CD4-positive, CD25-positive, alpha-beta regulatory T cell (primary cell): ENCODE measurements around the gene OR4D6. TPM values are rescaled to one million over a fixed set of nuclear protein-coding genes. Genes with fewer than 3 reads are reported as not detected.

ENCODE experiments used
- ATAC-seq, 2 donors: fragments of 150-1000 bp; cut with Tn5 transposase; one replicate each; pipeline ENCODE4 v1.10.0; 2021; ENCODE audit warnings: low read depth in 2 of 2, moderate number of reproducible peaks in 2 of 2, moderate library complexity in 1 of 2
- DNase-seq, 3 donors: peaks; one replicate each; pipeline versions ENCODE4 v3.0.0 to v3.0.0-alpha.2; 2012 to 2022; ENCODE audit warnings: mixed read lengths in 1 of 3
- H3K27ac ChIP-seq: one replicate; pipeline ENCODE4 v1.7.0; 2013; ENCODE audit warnings: mild to moderate bottlenecking, low read length; ENCODE audit not compliant: insufficient read depth, poor library complexity, severe bottlenecking
- H3K27me3 ChIP-seq: one replicate; pipeline ENCODE4 v1.7.0; 2013; ENCODE audit warnings: low read length; ENCODE audit not compliant: control insufficient read depth, insufficient read depth
- H3K36me3 ChIP-seq: one replicate; pipeline ENCODE4 v1.7.0; 2013; ENCODE audit warnings: mild to moderate bottlenecking, low read length, moderate library complexity; ENCODE audit not compliant: control insufficient read depth, insufficient read depth
- H3K4me1 ChIP-seq: 2 replicates; pipeline ENCODE4 v1.7.0; 2013; ENCODE audit warnings: mild to moderate bottlenecking, low read length; ENCODE audit not compliant: insufficient read depth, control insufficient read depth, poor library complexity, severe bottlenecking
- H3K4me3 ChIP-seq: one replicate; pipeline ENCODE4 v1.7.0; 2013; ENCODE audit warnings: low read depth, mild to moderate bottlenecking, low read length, moderate library complexity
- H3K9me3 ChIP-seq, 2 experiments: 1 replicate in 1 of 2; 2 replicates in 1 of 2; pipeline ENCODE4 v1.7.0; 2013; ENCODE audit warnings: low read length in 2 of 2, mild to moderate bottlenecking in 1 of 2, moderate library complexity in 1 of 2; ENCODE audit not compliant: control insufficient read depth in 2 of 2
- H3K27ac Mint-ChIP-seq, 3 donors: one replicate each; pipeline ENCODE4 v1.8.0; 2020 to 2022; ENCODE audit warnings: mild to moderate bottlenecking in 3 of 3, mixed read lengths in 3 of 3, moderate library complexity in 2 of 3
- H3K27me3 Mint-ChIP-seq: one replicate; pipeline ENCODE4 v1.8.0; 2022; ENCODE audit warnings: mild to moderate bottlenecking, mixed read lengths
- H3K36me3 Mint-ChIP-seq: one replicate; pipeline ENCODE4 v1.8.0; 2020; ENCODE audit warnings: mixed read lengths
- H3K4me1 Mint-ChIP-seq, 4 donors: one replicate each; pipeline ENCODE4 v1.8.0; 2020 to 2022; ENCODE audit warnings: mixed read lengths in 4 of 4, mild to moderate bottlenecking in 1 of 4
- H3K4me3 Mint-ChIP-seq, 4 donors: one replicate each; pipeline ENCODE4 v1.8.0; 2020 to 2022; ENCODE audit warnings: mild to moderate bottlenecking in 4 of 4, mixed read lengths in 4 of 4, moderate library complexity in 3 of 4
- H3K9me3 Mint-ChIP-seq, 7 donors: one replicate each; pipeline ENCODE4 v1.8.0; 2020 to 2022; ENCODE audit warnings: mixed read lengths in 7 of 7, mild to moderate bottlenecking in 3 of 7, moderate library complexity in 2 of 7
- polyA plus RNA-seq, 4 donors: library from polyadenylated mRNA; unstranded; fragments of 300-500 nt; fragmentation: Illumina TruSeq; gene quantifications; one replicate each; pipeline ENCODE4 v1.2.3, GENCODE V29; 2021
- total RNA-seq: library from RNA; stranded (reverse); gene quantifications from one replicate; pipeline ENCODE4 v1.2.3, GENCODE V29; 2022

Gene OR4D6
- total and polyA plus RNA-seq, 5 donors from 2014 or later: not detected

DNA sequence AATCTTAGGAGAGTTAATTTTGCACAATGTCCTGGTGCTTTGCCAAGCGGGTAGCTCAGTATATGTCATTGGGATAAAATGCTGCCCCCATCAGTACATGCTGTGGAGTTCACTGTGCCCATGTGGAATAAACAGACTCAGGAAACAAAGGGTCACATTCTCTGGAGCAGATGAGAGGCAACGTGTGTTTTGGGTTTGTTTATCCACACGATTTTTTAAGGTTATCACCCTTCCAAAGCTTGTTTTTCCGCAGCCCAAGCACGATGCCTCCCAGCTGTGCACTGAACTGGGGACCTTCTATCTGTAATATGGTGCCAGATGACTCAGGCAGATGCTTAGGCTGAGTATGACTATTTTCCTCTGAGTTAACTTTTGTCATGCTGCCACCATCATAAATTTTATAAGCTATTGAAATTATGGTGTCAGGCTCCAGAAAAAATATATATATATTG is 6.5 kb downstream of the OR4D6 start:
- no peaks in the 10 kb centered on the region for H3K27me3 ChIP-seq
- no peak overlapping the region for H3K4me3 ChIP-seq
- Mint-ChIP-seq H3K9me3 (peaks cover 0 to 4% (median 0%) of the 10 kb centered on the region in 7 donors), H3K27ac (no peak overlapping the region), H3K4me1 (no peaks in the 10 kb centered on the region), H3K36me3 (no peaks in the 10 kb centered on the region), H3K4me3 (no peak overlapping the region), H3K27me3 (peaks cover 5% of the 10 kb centered on the region)
- DNase-seq: no peak
- ATAC-seq: no peak
- H3K9me3 ChIP-seq: no peaks in the 10 kb centered on the region
- no peaks in the 10 kb centered on the region for H3K36me3 ChIP-seq
- H3K4me1 ChIP-seq: no peaks in the 10 kb centered on the region
- no peak overlapping the region for H3K27ac ChIP-seq

DNA sequence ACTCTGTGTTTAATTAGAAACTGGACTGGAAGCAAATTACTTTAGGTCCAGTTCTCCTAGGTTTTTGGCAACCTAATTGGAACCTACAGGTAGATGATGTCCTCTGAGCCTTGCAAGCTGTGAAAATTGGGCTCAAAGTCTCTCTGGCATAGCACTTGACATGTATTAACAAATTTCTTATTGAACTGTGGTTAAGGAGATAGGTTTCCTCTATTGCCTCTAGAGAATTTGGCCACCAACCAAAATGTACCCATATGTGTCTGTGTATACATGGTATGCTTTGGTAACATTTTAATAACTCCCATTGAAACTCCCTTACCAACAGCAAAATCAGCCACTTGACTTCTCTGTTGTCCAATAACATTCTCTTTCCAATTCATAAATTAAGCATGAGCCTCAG is 16.3 kb downstream of the OR4D6 start, which contains the start of gene OR4D10:
OR4D10 (plus strand) TSS at position 301 of the 400 bp plus-strand sequence. CDS start 4,115 bp downstream, outside the sequence.
- Mint-ChIP-seq H3K9me3 (peaks cover 0 to 2% (median 0%) of the 10 kb centered on the region in 7 donors), H3K36me3 (no peaks in the 10 kb centered on the region), H3K27ac (no peak within 1 kb of the TSS), H3K4me1 (no peaks in the 10 kb centered on the region), H3K27me3 (peaks cover 5% of the 10 kb centered on the region), H3K4me3 (no peak within 1 kb of the TSS)
- Histone ChIP-seq H3K36me3 (no peaks in the 10 kb centered on the region), H3K27ac (no peak within 1 kb of the TSS), H3K4me3 (no peak within 1 kb of the TSS), H3K4me1 (no peaks in the 10 kb centered on the region), H3K27me3 (no peaks in the 10 kb centered on the region), H3K9me3 (no peaks in the 10 kb centered on the region)
- ATAC-seq (no peak), DNase-seq (no peak)

DNA sequence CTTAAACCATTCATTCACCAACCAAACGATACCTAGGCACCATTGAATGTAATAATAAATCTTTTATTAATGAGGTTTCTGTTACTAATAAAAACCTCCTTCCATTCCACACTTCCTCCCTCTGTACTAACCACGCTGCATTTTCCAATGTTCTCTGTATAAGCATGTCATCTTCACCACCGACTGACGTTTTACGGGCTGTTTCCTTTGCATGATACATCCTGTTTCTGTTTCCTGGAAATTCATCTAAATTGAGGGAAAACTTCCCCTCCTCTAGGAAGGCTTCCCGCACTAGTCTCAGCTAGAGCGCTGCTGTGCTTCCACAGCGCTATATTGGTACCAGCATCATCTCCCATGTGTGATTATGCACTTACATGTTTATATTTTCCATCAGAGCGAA is 18.4 kb downstream of the OR4D6 start:
- Histone ChIP-seq H3K9me3 (no peaks in the 10 kb centered on the region), H3K27me3 (no peaks in the 10 kb centered on the region), H3K4me3 (no peak overlapping the region), H3K27ac (no peak overlapping the region), H3K36me3 (no peaks in the 10 kb centered on the region), H3K4me1 (no peaks in the 10 kb centered on the region)
- H3K4me1 Mint-ChIP-seq: no peaks in the 10 kb centered on the region
- H3K27ac Mint-ChIP-seq: no peak overlapping the region
- H3K4me3 Mint-ChIP-seq: no peak overlapping the region
- H3K36me3 Mint-ChIP-seq: no peaks in the 10 kb centered on the region
- no peak for ATAC-seq
- no peak for DNase-seq
- H3K9me3 Mint-ChIP-seq: peaks cover 0 to 2% (median 0%) of the 10 kb centered on the region in 7 donors
- peaks cover 5% of the 10 kb centered on the region for H3K27me3 Mint-ChIP-seq

DNA sequence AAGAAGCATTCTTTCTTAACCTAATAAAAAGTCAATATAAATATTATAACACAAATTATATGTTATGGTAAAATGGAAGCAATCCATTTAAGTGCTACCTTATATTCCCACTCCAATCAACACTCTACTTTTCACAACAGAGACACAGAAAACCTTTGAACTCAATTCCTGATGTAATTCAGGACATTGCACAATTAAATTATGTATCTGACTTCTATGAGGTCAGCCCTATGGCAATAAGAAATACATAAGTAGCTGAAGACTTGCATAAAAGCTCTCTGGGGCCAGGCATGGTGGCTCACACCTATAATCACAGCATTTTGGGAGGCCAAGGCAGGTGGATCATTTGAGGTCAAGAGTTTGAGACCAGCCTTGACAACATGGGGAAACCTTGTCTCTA is 23.1 kb downstream of the OR4D6 start:
- Mint-ChIP-seq H3K9me3 (peaks cover 0 to 2% (median 0%) of the 10 kb centered on the region in 7 donors), H3K27me3 (peaks cover 5% of the 10 kb centered on the region), H3K27ac (no peak overlapping the region), H3K36me3 (no peaks in the 10 kb centered on the region), H3K4me1 (no peaks in the 10 kb centered on the region), H3K4me3 (no peak overlapping the region)
- Histone ChIP-seq H3K4me1 (no peaks in the 10 kb centered on the region), H3K9me3 (no peaks in the 10 kb centered on the region), H3K27me3 (no peaks in the 10 kb centered on the region), H3K36me3 (no peaks in the 10 kb centered on the region), H3K4me3 (no peak overlapping the region), H3K27ac (no peak overlapping the region)
- no peak for DNase-seq
- no peak for ATAC-seq

DNA sequence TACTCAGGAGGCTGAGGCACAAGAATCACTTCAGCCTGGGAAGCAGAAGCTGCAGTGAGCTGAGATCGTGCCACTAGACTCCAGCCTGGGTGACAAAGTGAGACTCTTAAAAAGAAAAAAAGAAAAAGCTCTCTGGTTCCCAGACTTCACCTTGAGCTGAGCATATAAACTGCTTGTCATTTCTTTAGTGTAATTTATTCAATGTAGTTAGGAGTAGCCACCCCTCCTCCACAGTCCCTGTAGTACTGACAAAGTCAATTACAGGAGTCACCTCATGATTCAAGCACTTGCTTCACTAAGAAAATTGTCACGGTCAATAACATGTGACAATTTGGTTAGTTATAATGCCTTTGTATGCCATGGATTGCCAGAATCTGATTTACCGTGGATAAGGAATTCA is 23.6 kb downstream of the OR4D6 start:
- Mint-ChIP-seq H3K4me1 (no peaks in the 10 kb centered on the region), H3K27me3 (peaks cover 1% of the 10 kb centered on the region), H3K4me3 (no peak overlapping the region), H3K27ac (no peak overlapping the region), H3K9me3 (peaks cover 0 to 2% (median 0%) of the 10 kb centered on the region in 7 donors), H3K36me3 (no peaks in the 10 kb centered on the region)
- ATAC-seq: no peak
- H3K9me3 ChIP-seq: no peaks in the 10 kb centered on the region
- no peaks in the 10 kb centered on the region for H3K4me1 ChIP-seq
- H3K4me3 ChIP-seq: no peak overlapping the region
- no peaks in the 10 kb centered on the region for H3K27me3 ChIP-seq
- DNase-seq: no peak
- no peak overlapping the region for H3K27ac ChIP-seq
- H3K36me3 ChIP-seq: no peaks in the 10 kb centered on the region

DNA sequence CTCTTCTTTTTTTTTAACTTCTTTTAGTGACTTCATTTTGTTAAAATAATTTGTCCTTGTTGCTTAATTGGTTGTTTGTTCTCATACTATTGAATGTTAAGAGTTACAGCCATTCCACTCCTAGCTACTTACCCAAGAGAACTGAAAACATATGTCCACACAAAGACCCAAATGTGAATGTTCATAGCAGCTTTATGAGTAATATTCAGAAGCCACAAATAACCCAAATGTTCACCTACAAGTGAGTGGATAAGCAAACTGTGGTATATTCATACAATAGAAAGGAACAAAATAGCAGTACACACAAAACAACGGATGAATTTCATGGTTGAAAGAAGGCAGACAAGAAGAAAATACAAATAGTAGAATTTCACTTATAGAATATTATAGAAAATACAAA is 45.2 kb downstream of the OR4D6 start:
- peaks cover 6% of the 10 kb centered on the region for H3K27me3 ChIP-seq
- H3K36me3 Mint-ChIP-seq: no peaks in the 10 kb centered on the region
- peaks cover 0 to 5% (median 0%) of the 10 kb centered on the region in 4 donors for H3K4me1 Mint-ChIP-seq
- ATAC-seq (no peak), DNase-seq (no peak)
- H3K36me3 ChIP-seq: no peaks in the 10 kb centered on the region
- H3K4me3 Mint-ChIP-seq: no peak overlapping the region
- no peaks in the 10 kb centered on the region for H3K9me3 ChIP-seq
- no peaks in the 10 kb centered on the region for H3K4me1 ChIP-seq
- no peak overlapping the region for H3K27ac ChIP-seq
- no peak overlapping the region for H3K27ac Mint-ChIP-seq
- H3K27me3 Mint-ChIP-seq: peaks cover 24% of the 10 kb centered on the region
- H3K9me3 Mint-ChIP-seq: peaks cover 0 to 5% (median 0%) of the 10 kb centered on the region in 7 donors
- no peak overlapping the region for H3K4me3 ChIP-seq

DNA sequence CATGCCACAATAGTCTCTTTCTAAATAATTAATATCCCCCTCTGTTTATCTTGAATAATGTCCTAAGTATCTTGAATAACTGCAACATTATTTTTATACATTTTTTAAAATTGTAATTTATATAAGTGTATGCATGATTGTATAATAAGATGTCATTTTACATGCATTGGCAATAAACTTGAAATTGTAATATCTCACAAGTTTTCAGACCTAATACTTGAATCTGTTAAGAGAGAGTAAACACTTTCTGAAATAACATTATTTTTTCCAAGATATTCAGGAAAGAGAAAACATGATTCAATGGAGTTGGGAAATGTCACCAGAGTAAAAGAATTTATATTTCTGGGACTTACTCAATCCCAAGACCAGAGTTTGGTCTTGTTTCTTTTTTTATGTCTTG is 46.5 kb downstream of the OR4D6 start, which contains the start of gene OR4D11:
OR4D11 (plus strand) TSS at position 301 of the 400 bp plus-strand sequence; CDS start at position 301, 0 bp downstream.
- H3K36me3 ChIP-seq: no peaks in the 10 kb centered on the region
- no peak for DNase-seq
- Mint-ChIP-seq H3K9me3 (peaks cover 0 to 5% (median 0%) of the 10 kb centered on the region in 7 donors), H3K36me3 (no peaks in the 10 kb centered on the region), H3K27ac (peak within 1 kb of the TSS in 2 of 3 donors; percentile 8 to 42), H3K4me1 (peaks cover 0 to 5% (median 0%) of the 10 kb centered on the region in 4 donors), H3K4me3 (no peak within 1 kb of the TSS), H3K27me3 (peaks cover 24% of the 10 kb centered on the region)
- no peak within 1 kb of the TSS for H3K27ac ChIP-seq
- H3K4me1 ChIP-seq: no peaks in the 10 kb centered on the region
- no peaks in the 10 kb centered on the region for H3K9me3 ChIP-seq
- no peak for ATAC-seq
- no peak within 1 kb of the TSS for H3K4me3 ChIP-seq
- H3K27me3 ChIP-seq: no peaks in the 10 kb centered on the region
